Stimulated activated CD8-positive, alpha-beta memory T cell treated with anti-CD3 and anti-CD28 coated beads, Interleukin-2, amount 100 ng/mL, for 1 hour (primary cell): ENCODE results near the gene FNIP2.
"Not testable (repeated sequence)": the region's sequence is repeated elsewhere in the genome, so short reads cannot be mapped to it uniquely, and the experiment has no call there.

ENCODE experiments used
- DNase-seq, 2 donors: peaks; one replicate each; pipeline ENCODE4 v3.0.0-alpha.2; 2020; ENCODE audit warnings: low read depth in 2 of 2

FNIP2 gene

DNA sequence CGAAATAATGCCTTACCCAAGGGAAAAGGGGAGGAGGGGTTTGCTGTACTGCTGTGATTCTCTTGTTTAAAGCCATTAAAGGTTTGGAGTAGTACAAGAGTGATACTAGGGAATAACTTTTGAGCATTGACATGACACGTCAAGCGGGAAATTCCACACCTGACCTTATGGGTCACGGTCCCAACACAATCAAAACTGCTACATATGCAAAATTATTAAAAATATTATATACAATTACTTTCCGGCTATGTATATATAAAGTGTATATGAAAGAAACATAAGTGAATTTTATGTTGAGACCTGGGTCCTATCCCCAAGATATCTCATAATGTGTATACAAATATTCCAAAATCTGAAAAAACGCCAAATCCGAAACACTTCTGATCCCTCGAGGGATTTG lies 21.0 kb downstream of the FNIP2 start:
- DNase-seq, result no peak

DNA sequence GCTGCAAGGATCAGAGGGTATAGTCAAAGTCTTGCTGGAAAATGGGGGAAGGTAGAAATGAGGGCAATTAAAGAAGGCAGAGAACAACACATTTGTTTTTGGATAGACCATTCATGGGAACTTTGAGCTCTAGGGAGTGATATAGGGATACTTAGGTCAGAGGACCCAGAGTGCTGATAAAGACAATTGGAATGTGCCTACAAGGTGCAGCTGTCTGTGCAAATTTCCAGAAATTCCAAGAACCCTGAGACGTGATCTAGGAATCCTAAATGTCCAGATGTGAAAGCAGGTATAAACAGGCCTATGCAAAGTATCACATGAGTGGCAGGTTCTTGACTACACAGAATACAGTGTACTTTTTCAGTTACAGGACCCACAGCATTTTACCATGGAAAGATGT lies 24.2 kb downstream of the FNIP2 start:
- no peak for DNase-seq

DNA sequence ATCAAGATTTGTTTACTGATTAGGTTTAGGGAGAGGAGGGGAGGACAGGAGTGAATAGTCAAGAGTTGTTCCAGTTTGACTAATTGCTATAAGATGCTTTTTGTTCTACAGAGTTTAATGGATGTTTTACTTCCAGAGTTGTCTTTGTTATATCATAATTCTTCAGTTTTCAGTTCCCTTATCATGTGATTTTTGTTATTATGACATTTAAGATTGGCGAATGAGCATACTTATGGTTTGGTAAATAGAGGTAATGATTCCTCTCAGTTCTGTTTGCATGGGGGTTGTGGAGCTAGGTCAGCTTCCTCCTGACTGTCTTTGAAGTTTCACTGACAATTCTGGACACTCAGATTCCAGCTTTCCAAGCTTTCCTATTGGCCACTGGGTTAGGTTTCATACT lies 24.6 kb downstream of the FNIP2 start:
- not testable (repeated sequence) for DNase-seq

DNA sequence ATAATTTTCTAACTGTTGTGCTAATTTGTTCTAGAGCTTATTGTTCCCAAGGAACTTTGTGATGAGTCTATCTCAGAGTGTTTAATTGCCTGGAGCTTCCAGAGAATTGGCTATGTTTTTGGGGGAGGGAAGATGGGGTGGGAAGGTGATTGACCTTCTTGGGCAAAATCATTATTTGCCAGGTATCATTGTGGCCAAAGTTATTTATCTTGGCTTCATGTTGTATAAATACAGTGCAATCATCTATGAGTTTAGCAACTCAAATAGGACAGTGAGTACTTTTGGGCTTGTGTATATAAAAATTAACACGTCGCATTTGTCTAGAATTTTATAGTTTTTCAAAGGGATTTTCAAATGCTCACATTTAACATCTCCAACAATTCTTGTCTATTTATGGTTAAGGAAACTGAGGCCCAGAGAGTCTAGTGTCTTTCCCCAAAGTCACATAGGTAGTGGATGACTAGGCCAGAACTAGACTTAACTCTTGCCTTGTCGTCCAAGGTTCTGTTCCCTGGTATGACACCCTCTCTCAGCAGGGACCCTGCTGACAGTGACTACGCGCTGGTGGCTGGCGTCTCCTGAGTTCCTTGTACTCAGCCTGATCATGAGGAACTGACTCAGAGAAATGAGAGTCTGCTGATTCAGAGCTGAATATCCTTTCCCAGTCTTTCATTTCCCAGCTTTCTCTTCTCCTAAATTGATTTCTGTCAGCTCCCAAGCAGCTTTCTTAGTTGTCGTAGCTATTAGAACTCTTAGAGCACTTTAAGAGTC lies 27.7 kb downstream of the FNIP2 start:
- DNase-seq, result no peak

DNA sequence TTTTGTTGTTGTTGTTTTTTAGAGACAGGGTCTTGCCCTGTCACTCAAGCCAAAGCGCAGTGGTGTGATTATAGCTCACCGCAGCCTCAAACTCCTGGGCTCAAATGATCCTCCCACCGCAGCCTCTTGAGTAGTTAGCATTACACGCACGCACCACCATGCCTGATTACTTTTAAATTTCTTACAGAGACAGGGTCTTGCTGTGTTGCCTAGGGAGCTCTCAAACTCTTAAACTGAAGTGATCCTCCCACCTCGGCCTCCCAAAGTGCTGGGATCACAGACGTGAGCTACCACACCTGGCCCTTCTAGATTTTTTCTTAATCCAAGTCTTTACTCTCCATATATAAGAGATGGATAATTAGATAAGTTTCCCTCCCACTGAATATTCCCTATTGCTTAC lies 29.2 kb downstream of the FNIP2 start:
- DNase-seq, result no peak

DNA sequence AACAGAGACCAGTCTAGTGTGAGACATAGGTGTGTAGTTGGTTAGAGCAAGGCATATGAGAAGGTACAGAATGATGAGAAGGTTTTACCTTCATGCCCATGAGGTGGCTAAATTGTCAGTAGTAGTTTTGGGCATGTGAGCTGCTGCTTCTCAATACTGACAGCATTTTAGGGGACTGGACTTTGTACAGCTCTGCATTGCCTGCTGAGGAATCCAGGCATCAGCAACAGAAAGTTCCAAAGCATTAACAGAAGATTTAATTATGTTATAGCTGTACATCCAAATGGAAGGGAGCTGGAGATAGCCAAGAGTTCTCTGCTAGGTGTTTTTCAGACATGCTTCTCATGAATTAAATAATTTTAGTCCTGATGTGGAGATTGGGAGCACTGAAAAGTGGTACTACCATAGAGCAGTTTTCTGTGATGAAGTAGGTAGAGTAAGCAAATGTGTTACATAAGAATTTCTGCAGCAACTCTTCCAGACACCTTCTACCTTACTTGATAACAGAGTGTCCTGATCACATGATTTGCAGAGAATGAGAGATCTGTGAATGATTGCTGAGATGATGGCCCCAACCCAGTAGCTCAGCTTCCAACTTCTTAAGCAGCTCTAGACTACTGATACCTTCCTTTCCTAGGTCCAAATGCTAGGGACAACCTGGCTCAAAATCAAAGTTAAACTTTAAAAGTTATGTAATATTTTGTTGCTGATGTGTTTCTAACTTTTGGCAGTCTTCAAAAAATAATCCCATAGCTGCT lies 30.4 kb downstream of the FNIP2 start:
- no peak for DNase-seq

DNA sequence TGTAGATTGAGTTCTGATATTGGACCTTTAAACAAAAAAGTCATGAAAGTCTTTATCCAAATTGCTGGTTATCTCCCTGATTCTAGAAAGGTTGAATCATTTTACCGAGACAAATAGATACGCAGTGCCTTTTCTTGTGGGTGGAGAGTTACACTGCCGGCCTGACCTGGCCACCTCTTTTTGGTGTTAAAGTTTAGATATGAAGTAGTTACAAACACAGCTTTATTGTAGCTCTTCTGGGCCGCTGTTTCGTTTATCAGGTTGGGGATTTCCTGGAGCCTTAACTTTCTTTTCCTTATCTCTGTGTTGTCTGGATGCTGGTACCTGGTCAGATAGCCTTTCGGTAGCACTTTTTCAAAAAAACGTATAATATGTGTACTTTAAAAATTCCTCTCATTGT lies 31.0 kb downstream of the FNIP2 start:
- DNase-seq, result no peak

DNA sequence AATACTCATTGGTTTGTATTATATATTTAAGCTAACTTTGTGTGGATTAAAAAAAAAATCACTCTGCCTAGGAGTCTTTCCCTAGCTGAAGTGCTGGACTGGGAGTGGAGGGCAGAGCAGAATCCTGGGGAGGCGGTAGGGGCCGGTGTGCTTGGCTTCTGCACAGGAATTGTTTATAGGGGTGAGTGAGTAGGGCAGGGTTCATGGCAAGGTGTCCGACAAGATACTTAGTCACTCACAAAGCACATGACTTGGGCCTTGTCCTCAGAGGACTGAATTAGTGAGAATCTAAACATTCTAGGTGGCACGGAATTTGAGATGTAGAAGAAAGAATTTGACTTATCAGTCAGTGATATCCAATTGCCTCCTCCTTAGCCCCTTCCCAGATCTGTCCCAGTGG lies 32.2 kb downstream of the FNIP2 start:
- no peak for DNase-seq

DNA sequence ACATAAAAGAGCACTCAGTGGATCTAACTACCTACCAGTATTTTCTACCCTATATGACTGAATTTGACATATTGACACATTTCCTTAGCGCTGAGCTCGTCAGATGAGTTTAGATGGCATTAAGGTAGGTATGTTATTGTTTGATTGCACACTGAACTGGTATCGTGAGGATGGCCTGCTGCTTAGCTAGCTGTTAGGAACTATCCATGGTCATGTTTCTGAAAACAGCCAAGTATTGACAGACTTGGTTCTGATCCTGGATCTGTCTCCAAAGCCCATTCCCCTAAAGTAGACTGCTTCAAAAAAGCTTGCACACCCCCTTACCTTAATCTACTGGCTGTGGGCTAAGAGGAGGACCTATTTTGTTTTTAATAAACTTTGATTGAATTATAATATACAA lies 32.9 kb downstream of the FNIP2 start:
- no peak for DNase-seq

DNA sequence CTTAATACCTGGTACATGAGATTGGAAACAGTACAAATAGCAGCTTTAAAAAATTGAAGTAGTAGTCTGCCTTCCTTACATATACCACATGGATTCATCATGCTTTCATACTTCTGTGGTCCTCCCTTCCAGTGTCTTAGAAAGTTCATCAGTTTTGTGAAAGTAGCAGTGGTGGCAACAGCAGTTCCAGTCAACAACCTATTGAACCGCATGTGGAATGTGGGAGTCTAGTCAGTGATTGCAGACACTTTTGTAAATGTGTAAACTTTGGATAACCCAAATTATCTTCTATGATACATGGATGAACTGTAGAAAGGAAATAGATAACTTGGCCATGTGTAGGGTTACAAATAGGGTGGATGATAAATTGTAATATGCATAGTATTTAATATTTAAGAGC lies 34.1 kb downstream of the FNIP2 start:
- DNase-seq, result no peak

DNA sequence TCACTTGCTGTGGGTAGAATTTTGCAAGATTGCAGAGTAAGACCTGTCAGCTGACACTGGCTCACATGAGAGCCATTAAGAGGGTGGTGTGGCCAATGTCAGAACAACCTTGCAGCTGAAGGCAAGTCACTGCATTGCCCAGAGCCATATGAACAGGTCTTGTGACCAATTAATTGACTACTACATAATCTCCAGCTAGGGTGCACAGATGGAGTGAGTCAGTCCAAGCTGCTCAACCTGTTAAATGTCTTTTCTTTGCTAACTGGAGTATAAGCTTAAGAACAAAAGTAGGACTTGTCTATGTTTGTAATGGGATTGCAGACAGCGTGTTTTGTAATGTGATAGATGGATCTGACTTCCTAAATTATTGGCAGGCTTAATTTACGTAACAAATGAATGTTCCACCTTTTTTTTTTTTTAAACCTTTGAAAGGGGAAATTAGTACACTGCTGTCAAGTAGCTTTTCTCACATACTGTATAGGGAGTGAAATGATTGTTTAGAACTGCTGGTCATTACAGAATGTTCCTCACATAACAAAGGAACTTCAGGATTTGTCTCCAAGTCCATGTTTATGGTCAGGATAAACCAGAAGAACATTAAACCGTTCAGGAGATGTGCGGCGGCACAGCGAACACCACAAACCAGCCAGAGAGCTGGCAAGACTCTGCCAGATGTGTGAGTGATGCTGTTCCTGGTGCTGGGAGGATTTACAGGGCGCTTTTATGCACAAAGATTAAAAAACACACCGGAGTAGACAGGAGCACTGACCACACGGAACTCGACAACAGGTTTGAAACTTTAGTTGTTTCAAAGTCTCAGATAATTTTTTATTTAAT lies 37.0 kb downstream of the FNIP2 start:
- DNase-seq, result no peak

DNA sequence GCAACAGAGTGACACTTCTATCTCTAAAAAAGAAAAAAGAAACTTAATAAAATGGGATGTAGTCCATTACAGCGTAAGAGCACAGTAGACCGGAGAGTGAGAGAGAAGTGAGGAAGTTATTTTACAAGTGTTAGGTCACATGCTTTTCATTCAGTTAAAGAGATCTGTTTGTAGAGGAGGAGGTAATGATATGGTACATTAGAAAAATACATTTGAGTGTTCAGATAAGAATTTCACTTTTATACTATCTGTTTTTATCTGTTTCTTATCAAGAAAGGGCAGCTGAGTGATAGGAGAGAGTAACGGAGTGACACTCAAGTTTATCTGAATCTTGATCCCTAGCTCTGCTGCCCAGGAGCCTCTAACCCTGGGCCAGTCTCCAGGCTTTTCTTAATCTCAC lies 38.9 kb downstream of the FNIP2 start:
- no peak for DNase-seq

DNA sequence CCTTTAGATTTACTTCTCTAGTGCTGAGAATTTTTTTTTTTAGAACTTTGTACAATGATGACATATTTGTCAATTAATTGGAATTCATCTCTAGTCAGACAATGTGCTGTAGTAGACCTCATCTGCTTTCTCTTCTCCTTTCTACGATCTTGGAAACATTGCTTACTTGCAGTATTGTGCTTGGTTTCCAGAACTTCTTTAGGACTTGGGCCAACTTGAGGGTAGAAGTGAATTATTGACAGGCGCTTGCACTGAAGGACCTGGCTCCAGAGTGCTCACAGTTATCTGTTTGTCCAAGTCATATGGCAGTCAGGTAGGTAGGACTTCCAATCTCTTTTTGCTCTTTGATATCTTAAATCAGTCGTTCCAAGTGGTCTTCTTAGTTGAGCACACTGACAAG lies 39.6 kb downstream of the FNIP2 start:
- no peak for DNase-seq

DNA sequence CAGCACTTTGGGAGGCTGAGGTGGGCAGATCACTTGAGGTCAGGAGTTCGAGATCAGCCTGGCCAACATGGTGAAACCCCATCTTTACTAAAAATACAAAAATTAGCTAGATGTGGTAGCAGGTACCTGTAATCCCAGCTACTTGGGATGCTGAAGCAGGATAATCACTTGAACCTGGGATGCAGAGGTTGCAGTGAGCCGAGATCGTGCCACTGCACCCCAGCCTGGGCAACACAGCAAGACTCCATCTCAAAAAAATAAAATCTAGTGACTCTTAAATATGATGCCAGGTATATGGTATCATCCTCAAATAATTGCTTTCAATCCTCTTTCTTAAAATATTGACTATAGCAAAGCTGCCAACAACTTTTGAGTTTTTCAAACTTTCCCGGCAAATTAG lies 40.4 kb downstream of the FNIP2 start:
- DNase-seq, result not testable (repeated sequence)

DNA sequence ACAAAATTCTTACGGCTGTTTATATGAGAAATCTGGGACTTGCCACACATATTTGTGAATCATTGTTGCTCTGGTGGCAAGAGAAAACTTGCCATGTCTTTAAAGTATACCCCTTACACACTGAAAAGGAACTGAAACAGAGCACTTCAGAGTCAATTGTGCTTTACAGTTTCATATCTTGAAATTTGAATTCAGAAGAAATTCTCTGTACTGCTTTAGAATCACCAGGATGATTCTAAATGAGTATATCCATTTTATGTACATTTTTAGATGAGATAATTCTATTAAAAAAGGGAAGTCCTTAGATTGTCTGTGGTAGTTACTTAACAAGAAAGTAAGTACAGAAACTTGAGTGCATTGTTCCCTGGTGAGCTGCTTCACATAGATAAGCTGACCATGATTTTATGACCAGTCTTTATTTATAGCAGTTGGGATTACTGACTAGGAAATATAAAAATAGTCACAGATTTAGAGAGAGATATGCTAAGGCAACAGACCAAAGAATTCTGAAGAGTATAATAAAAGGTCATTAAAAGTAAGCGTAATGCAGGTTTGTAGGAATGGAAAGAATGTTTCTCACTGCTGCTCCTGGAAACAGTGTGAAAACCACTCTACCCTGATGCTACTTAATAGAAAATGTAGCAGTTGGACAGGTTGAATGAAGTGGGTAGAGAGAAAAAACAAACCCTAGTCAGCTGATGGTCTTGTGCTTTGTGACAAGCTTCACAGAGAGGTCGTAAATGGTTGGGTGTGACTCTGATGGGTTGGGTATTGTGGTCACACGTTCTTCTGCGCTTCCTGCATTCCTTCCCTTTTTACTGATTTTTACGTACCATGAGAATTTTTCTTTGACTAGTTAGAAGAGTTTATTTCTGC lies 41.0 kb downstream of the FNIP2 start:
- no peak for DNase-seq

DNA sequence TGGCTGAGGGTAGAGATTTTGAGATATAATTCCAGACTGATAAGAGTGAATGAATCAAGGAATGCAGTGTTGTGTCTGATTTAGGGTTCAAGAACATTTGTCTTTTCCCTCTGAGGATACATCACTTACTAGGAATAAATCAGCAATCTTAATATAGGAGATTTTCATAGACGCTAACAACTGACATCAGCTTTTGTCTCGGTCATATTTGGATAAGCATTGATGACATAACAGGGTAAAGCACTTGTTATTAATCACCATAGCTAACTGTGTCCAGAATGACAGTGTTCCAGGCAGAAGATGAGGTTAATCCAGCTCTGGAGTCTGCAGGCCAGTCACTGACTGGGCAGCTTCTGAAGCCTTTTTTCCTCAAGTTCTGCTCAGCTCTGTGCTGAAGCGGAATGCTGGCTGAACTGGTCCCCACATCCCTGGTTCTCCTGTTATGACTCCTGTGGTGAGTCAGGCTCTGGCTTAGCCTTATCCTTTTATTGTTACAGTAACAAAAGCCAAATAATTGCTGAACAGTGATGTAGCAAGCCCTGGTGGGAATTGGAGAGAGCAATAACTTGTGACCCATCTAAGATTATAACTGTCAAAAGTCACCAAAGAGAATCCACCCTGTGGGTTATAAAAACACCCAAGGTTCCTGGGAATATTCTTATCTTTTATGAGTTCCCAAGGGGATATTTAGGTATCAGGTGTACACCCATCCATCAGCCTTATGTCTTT lies 41.8 kb downstream of the FNIP2 start:
- DNase-seq, result no peak

DNA sequence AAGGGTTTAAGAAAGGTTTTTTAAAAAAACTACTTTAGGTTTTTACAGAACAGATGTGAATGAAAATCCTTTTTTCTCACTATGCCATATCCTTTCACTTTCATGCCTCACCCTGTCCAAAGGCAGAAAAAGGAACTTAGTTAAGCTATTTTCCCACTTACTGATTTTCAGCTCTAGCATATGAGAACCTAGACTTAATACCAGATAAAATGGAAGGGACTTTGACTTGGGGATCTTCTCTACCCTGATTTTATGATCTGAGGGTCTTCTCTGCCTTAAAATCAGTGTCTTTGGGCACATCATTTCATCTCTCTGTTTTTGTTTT lies 42.4 kb downstream of the FNIP2 start:
- no peak for DNase-seq

DNA sequence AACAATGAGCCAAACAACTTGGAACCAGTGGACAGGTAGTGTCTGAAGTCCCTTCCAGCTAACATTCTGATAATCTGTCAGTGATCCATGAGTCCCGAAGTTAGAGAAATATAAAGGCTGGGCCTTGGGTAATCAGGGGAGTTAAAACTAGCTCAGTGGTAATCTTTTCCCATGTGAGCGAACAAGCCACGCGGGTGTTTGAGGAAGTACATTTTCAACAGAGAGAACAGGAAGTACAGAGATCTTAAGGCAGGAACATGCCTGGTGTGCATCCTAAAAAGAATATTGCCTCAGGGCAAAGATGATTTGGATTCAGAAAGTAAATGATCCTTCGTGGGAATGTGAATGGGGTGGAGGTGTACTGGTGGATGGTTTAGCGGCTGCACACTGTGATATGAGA lies 42.9 kb downstream of the FNIP2 start:
- DNase-seq, result no peak

DNA sequence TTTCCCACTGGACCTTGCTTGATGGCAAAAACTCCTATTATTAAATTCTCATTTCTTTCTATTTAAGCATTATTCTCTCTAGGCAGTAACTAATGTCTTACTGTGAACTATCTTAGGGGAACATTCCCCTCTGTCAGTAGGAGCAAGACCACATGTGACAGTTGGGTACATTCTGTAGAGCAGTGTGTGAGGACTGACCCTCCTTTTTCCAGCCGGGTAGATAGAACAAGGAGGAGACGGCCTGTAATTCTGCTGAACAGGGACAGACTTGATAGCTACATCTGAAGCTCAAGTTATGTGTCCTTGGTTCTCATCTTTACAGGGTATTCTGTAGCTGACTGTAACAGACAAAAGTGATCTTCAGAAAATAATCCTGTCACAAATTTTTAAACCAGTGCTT lies 43.3 kb downstream of the FNIP2 start:
- no peak for DNase-seq

DNA sequence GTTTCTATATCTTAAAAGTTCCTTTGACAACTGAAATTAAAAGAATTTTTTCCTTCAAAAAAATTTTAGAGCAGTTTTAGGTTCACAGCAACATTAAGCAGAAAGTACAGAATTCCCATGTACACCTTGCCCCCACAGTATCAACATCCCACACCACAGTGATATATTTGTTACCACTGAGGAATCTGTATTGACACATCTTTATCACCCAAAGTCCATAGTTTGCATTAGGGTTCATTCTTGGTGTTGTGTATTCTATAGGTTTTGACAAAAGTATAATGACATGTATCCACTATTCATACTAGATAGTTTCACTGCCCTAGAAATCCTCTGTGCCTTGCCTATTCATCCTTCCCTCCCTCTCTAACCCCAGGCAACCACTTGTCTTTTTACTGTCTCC lies 43.7 kb downstream of the FNIP2 start:
- no peak for DNase-seq

DNA sequence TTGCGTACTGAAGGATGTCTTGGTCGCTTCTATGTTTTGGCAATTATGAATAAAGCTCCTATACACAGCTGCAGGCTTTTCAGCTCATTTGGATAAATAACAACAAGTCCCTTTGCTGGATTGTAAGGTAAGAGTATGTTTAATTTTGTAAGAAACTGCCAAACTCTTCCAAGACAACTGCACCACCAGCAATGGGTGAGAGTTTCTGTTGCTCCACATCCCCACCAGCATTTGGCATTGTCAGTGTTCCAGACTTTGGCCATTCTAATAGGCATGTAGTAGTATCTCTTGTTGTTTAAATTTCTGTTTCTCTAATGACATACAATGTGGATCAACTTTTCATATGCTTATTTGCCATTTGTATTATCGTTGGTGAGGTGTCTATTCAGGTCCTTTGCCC lies 44.3 kb downstream of the FNIP2 start:
- no peak for DNase-seq
